ENCODE results near the gene DGKB.

The DGKB gene

DNA sequence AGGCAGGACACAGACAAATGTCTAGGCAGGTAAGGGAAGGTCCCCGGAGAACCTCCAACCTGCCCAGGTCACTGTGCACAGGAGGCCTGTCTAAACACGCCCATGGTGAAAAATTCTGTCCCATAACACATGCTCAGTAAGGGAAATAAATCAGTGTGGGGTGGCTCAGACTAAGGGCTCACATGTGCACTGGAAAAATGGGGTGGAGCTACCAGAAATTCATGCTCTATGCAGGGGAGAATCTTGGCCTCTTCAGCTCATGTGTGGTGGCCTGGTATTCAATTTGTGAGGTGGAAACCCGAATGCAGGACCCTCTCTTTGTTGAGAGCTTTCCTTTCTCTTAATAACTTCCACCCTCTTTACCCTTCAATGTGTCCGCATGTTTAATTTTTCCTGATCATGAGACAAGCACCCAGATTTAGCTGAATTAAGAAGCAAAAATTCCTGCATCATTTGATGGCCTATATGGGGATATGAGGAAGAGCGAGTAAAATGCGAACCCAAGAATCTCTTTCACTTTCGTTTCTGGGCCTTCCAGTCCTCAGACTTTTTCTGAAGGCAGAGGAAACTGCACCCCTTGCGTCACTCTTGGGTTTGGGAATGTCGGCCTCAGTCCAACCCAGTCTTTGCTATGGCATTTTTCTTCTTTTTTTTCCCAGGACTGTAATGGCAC lies 163.2 kb downstream of the DGKB start:
- H3K4me3 Mint-ChIP-seq: no peak overlapping the region

GRCh38 chr7:14738086-14738485 lies 164.5 kb downstream of the DGKB start:
- no peaks in the 10 kb centered on the region for H3K36me3 Mint-ChIP-seq (ENCODE audit: low read depth)
- no peaks in the 10 kb centered on the region for H3K27me3 Mint-ChIP-seq
- H3K4me3 Mint-ChIP-seq: no peak overlapping the region
- H3K27ac Mint-ChIP-seq: no peak overlapping the region
- no peaks in the 10 kb centered on the region for H3K4me1 Mint-ChIP-seq (ENCODE audit: low read depth)
- peaks cover 11% of the 10 kb centered on the region for H3K9me3 Mint-ChIP-seq

More for the DNA sequence above, 163.2 kb downstream of the DGKB start:
- no peak overlapping the region for H3K27ac Mint-ChIP-seq
- H3K27me3 Mint-ChIP-seq: no peaks in the 10 kb centered on the region
- H3K9me3 Mint-ChIP-seq: peaks cover 11% of the 10 kb centered on the region
- no peaks in the 10 kb centered on the region for H3K4me1 Mint-ChIP-seq (ENCODE audit: low read depth)
- no peaks in the 10 kb centered on the region for H3K36me3 Mint-ChIP-seq (ENCODE audit: low read depth)

DNA sequence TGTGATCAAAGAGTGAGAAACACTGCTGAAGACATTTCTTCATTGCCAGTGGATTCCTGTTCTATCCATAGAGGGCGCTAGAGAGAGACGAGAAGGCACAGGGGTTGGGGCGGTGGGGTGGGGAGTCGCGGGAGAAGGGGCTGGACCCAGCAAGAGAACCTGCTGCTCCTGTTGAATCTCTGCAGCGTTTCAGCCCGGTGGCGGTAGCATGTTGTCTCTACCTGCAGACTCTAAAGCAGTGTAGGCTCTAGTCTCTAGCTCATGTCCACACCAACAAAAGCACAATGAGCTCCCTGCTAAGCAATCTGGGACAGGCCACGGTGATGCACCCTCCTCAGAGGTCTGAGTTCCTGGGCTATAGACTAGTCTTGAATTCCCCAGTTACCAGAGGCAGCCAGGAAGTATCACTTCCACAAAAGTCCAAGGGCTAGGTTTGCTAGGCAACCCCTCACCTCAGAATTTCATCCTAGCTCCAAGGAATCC lies 167.7 kb downstream of the DGKB start:
- Mint-ChIP-seq H3K36me3 (ENCODE audit: low read depth) (no peaks in the 10 kb centered on the region), H3K4me1 (ENCODE audit: low read depth) (no peaks in the 10 kb centered on the region), H3K27me3 (no peaks in the 10 kb centered on the region), H3K9me3 (peaks cover 11% of the 10 kb centered on the region), H3K27ac (no peak overlapping the region), H3K4me3 (no peak overlapping the region)

DNA sequence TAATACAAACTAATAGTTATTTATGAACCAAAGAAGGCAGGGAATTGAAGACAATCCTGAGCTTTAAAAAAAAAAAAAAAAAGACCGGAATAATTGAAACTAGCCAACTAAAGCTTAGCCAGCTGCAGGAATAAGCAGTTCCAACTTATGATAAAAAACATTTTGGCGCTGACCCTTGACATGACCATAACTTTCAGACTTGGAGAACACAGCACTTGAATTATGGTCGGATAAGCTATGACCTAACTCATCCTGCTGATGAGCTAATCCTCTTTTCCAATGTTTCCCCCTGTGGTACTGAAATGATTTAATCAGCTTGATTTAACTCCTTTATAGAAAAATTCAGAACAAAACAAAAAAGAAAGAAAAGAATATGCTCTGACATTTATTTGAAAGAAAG lies 181.8 kb downstream of the DGKB start:
- H3K4me1 Mint-ChIP-seq (ENCODE audit: low read depth): no peaks in the 10 kb centered on the region
- no peaks in the 10 kb centered on the region for H3K9me3 Mint-ChIP-seq
- H3K36me3 Mint-ChIP-seq (ENCODE audit: low read depth): no peaks in the 10 kb centered on the region
- no peak overlapping the region for H3K4me3 Mint-ChIP-seq
- H3K27ac Mint-ChIP-seq: no peak overlapping the region
- H3K27me3 Mint-ChIP-seq: no peaks in the 10 kb centered on the region

DNA sequence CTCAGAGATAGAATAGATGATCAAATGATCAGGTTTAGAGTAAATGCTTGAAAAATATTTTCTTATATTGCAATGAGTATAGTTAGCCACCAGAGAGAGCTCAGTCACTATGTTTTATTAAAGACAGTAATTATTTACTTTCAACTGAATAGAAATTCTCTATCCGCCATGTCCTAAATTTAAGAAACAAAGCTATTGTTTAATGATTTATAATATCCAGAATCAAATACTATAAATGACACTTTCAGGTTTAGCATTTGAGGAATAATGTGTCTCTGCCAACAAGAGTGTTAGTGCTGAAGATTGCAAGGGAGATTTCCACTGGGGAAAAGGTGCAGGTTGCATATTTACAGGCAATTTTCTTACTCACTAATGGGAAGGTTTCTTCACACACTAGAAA lies 184.7 kb downstream of the DGKB start:
- Mint-ChIP-seq H3K4me1 (ENCODE audit: low read depth) (no peaks in the 10 kb centered on the region), H3K27ac (no peak overlapping the region), H3K36me3 (ENCODE audit: low read depth) (no peaks in the 10 kb centered on the region), H3K27me3 (no peaks in the 10 kb centered on the region), H3K4me3 (no peak overlapping the region), H3K9me3 (no peaks in the 10 kb centered on the region)

DNA sequence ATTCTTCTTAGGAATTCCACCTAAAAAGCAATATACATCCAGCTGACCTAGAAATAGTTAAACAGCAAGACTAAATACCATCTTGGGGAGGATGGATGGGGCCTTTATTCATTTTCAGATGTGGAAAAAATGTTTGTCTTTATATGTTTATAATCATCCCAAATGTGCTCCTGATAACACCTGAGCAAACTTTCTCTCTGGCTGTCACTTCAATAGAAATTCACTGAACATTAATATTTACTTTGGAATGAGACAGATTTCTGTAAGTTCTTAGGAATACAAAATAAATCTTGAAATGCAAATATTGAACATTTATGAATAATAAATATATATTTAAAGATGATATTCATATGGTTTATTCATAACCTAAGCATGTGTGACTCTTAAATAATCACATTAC lies 185.4 kb downstream of the DGKB start:
- Mint-ChIP-seq H3K27ac (no peak overlapping the region), H3K9me3 (no peaks in the 10 kb centered on the region), H3K36me3 (ENCODE audit: low read depth) (no peaks in the 10 kb centered on the region), H3K27me3 (no peaks in the 10 kb centered on the region), H3K4me3 (no peak overlapping the region), H3K4me1 (ENCODE audit: low read depth) (no peaks in the 10 kb centered on the region)

- H3K4me1 Mint-ChIP-seq (ENCODE audit: low read depth): no peaks in the 10 kb centered on the region
- no peaks in the 10 kb centered on the region for H3K9me3 Mint-ChIP-seq
- H3K4me3 Mint-ChIP-seq: no peak overlapping the region
- H3K27me3 Mint-ChIP-seq: no peaks in the 10 kb centered on the region
- H3K36me3 Mint-ChIP-seq (ENCODE audit: low read depth): no peaks in the 10 kb centered on the region
- H3K27ac Mint-ChIP-seq: no peak overlapping the region
Measured at GRCh38 chr7:14714161-14714728, 188.3 kb downstream of the DGKB start.

- H3K4me3 Mint-ChIP-seq: no peak overlapping the region
- no peaks in the 10 kb centered on the region for H3K27me3 Mint-ChIP-seq
- no peaks in the 10 kb centered on the region for H3K36me3 Mint-ChIP-seq (ENCODE audit: low read depth)
- no peak overlapping the region for H3K27ac Mint-ChIP-seq
- H3K4me1 Mint-ChIP-seq (ENCODE audit: low read depth): no peaks in the 10 kb centered on the region
- no peaks in the 10 kb centered on the region for H3K9me3 Mint-ChIP-seq
Measured at GRCh38 chr7:14698239-14698638, 204.3 kb downstream of the DGKB start.

- Mint-ChIP-seq H3K27ac (no peak overlapping the region), H3K36me3 (ENCODE audit: low read depth) (no peaks in the 10 kb centered on the region), H3K4me1 (ENCODE audit: low read depth) (no peaks in the 10 kb centered on the region), H3K4me3 (no peak overlapping the region), H3K9me3 (no peaks in the 10 kb centered on the region), H3K27me3 (no peaks in the 10 kb centered on the region)
Measured at GRCh38 chr7:14697684-14698083, 204.9 kb downstream of the DGKB start.

DNA sequence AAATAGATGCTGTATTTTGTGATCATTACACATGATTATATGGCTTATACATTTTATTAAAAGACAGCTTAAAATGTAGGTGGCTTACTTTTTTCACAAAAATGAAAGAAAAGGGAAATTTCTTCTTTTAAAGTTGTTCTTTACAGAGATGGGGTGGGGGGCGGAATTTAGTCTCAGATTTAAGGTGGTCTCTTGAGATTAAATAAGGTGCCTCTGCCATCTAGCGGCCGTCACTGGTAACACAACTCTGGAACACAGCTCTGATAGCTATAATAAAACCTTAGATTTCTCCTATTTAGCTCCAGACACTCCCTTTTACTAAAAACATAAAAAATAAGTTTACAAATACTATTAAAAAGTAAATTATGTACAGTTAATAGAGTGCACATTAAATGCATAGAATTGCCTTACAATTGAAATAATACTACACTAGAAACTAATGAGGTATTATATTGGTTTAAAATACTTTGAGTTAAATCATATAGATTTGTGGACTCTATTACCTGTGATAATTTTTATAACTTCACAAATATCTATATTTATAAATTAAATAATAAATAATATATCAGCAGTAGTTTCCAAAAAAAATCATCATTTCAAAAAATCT lies 210.9 kb downstream of the DGKB start:
- Mint-ChIP-seq H3K4me3 (no peak overlapping the region), H3K36me3 (ENCODE audit: low read depth) (no peaks in the 10 kb centered on the region), H3K27me3 (peaks cover 5% of the 10 kb centered on the region), H3K9me3 (no peaks in the 10 kb centered on the region), H3K4me1 (ENCODE audit: low read depth) (no peaks in the 10 kb centered on the region), H3K27ac (no peak overlapping the region)

DNA sequence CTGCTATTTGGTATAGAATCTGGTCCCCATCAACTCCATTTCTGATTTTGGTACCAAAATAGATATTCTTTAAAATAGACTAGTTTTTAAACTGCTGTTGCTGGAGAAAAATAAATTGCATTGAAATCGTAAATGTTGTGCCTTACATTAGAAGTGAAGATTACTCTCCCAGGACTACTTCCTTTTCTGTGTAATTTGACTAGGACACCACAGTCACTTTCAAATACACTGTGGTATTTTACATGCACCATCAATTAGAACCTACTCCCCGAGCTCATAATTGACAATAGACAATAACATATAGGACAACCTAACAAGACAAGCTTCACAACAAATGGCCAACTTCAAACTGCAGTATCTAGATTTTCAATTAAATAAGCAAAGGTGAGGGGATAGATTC lies 211.5 kb downstream of the DGKB start:
- Mint-ChIP-seq H3K36me3 (ENCODE audit: low read depth) (no peaks in the 10 kb centered on the region), H3K9me3 (no peaks in the 10 kb centered on the region), H3K27me3 (peaks cover 5% of the 10 kb centered on the region), H3K4me3 (no peak overlapping the region), H3K4me1 (ENCODE audit: low read depth) (no peaks in the 10 kb centered on the region), H3K27ac (no peak overlapping the region)

GRCh38 chr7:14690486-14690885 lies 212.1 kb downstream of the DGKB start:
- no peaks in the 10 kb centered on the region for H3K9me3 Mint-ChIP-seq
- no peak overlapping the region for H3K27ac Mint-ChIP-seq

DNA sequence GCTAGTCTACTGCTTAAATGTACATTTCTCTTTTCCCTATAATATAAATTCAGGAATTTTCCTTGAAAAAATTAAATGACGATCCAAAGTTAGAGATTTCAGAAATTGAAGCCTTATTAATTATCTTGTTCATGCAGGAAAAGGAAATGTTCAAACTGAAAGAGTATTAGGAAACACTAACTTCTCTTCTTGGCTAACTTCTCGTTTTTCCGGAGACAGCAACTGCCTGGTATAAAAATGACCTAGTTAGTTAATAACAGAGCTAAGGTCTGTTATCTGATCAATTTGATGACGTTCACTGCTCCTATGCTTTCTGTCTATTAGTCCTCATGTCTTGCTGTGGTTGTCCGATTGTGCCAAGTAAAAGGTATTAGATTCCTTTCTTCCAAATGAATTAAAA lies 212.5 kb downstream of the DGKB start:
- H3K27ac Mint-ChIP-seq: no peak overlapping the region
- H3K4me1 Mint-ChIP-seq (ENCODE audit: low read depth): no peaks in the 10 kb centered on the region
- H3K36me3 Mint-ChIP-seq (ENCODE audit: low read depth): no peaks in the 10 kb centered on the region
- no peaks in the 10 kb centered on the region for H3K9me3 Mint-ChIP-seq
- no peak overlapping the region for H3K4me3 Mint-ChIP-seq
- H3K27me3 Mint-ChIP-seq: peaks cover 5% of the 10 kb centered on the region

More at GRCh38 chr7:14690486-14690885, 212.1 kb downstream of the DGKB start:
- Mint-ChIP-seq H3K4me3 (no peak overlapping the region), H3K27me3 (peaks cover 5% of the 10 kb centered on the region), H3K4me1 (ENCODE audit: low read depth) (no peaks in the 10 kb centered on the region), H3K36me3 (ENCODE audit: low read depth) (no peaks in the 10 kb centered on the region)

DNA sequence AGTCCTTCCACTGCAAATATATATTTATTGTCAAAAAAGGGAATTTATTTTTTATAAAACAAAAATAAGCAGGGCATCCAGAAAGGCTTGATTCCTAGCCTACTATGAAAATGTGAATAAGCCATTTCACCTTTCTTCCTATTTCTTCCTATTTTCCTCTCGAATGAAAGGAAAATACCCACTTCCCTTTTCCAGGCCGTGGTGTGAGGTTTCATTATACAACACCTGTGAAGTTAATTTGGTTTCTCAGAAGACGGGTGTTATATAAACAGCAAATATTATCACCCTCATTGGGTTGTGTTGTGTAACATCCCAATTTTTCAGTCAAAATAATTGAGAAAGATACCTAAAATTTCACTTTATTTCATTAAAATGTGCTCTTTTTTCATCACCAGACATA lies 214.3 kb downstream of the DGKB start:
- H3K27ac Mint-ChIP-seq: no peak overlapping the region
- H3K36me3 Mint-ChIP-seq (ENCODE audit: low read depth): no peaks in the 10 kb centered on the region
- no peak overlapping the region for H3K4me3 Mint-ChIP-seq
- no peaks in the 10 kb centered on the region for H3K9me3 Mint-ChIP-seq
- no peaks in the 10 kb centered on the region for H3K4me1 Mint-ChIP-seq (ENCODE audit: low read depth)
- peaks cover 5% of the 10 kb centered on the region for H3K27me3 Mint-ChIP-seq

- no peaks in the 10 kb centered on the region for H3K4me1 Mint-ChIP-seq (ENCODE audit: low read depth)
- no peaks in the 10 kb centered on the region for H3K9me3 Mint-ChIP-seq
Measured at GRCh38 chr7:14687777-14688176, 214.8 kb downstream of the DGKB start.

More at GRCh38 chr7:14687777-14688176, 214.8 kb downstream of the DGKB start:
- Mint-ChIP-seq H3K27ac (no peak overlapping the region), H3K36me3 (ENCODE audit: low read depth) (no peaks in the 10 kb centered on the region), H3K4me3 (no peak overlapping the region), H3K27me3 (peaks cover 5% of the 10 kb centered on the region)
